B cell (primary cell): ENCODE measurements around the gene MBNL1. TPM values are rescaled to one million over a fixed set of nuclear protein-coding genes. Genes with fewer than 3 reads are reported as not detected.

Source experiments
- ATAC-seq: fragments of 200-7000 bp; cut with Tn5 transposase; one replicate; pipeline ENCODE4 v1.10.0; 2021; ENCODE audit warnings: low read depth, mild to moderate bottlenecking, moderate number of reproducible peaks, moderate library complexity
- CTCF ChIA-PET: fragments of 350-600 bp; sonication (Branson Sonifier 250); formaldehyde crosslinking; loops from one replicate; lab custom pipeline; 2021; ENCODE audit warnings: antibody characterized with exemption, inconsistent platforms; lab: Charles Lee
- POLR2A ChIA-PET: fragments of 350-600 bp; sonication (Branson Sonifier 250); formaldehyde crosslinking; loops from one replicate; lab custom pipeline; 2021; ENCODE audit warnings: antibody characterized with exemption; lab: Charles Lee
- DNase-seq: peaks from one replicate; pipeline ENCODE4 v3.0.0; 2013
- H2AFZ ChIP-seq: 2 replicates; pipeline ENCODE4 v1.6.1; 2012; ENCODE audit warnings: mild to moderate bottlenecking, low read depth, low read length; ENCODE audit not compliant: insufficient read depth, poor library complexity, severe bottlenecking
- H3K27ac ChIP-seq, 2 donors: 1 replicate in 1 of 2; 2 replicates in 1 of 2; pipeline ENCODE4 v1.5.1; 2012 to 2013; ENCODE audit warnings: low read length in 2 of 2, mild to moderate bottlenecking in 2 of 2, moderate library complexity in 1 of 2
- H3K27me3 ChIP-seq, 4 experiments: fragments of 200-600 bp in 1 of 4; sonication (generic) in 1 of 4; replicated peaks in 1 of 4; 1 replicate in 2 of 4; 2 replicates in 2 of 4; pipeline versions ENCODE4 v1.6.1 to v1.7.0; 2013 to 2016; ENCODE audit warnings: low read length in 3 of 4, mild to moderate bottlenecking in 2 of 4, mixed read lengths in 1 of 4, moderate library complexity in 1 of 4; ENCODE audit not compliant: insufficient read depth in 4 of 4, control insufficient read depth in 3 of 4; ENCODE audit errors: control extremely low read depth in 1 of 4
- H3K36me3 ChIP-seq, 2 experiments: replicated peaks in 1 of 2; 1 replicate in 1 of 2; 2 replicates in 1 of 2; pipeline versions ENCODE4 v1.6.1 to v1.7.1; 2013; ENCODE audit warnings: low read length in 1 of 2; ENCODE audit not compliant: insufficient read depth in 2 of 2, control insufficient read depth in 1 of 2; ENCODE audit errors: control extremely low read depth in 1 of 2, extremely low read depth in 1 of 2
- H3K4me1 ChIP-seq, 2 donors: fragments of 200-600 bp in 1 of 2; sonication (generic) in 1 of 2; 1 replicate in 1 of 2; 2 replicates in 1 of 2; pipeline versions ENCODE4 v1.5.1 to v1.6.1; 2013 to 2017; ENCODE audit warnings: low read length in 2 of 2; ENCODE audit not compliant: control insufficient read depth in 2 of 2, insufficient read depth in 2 of 2
- H3K4me2 ChIP-seq: replicated peaks from 2 replicates; pipeline ENCODE3; 2012; ENCODE audit warnings: mild to moderate bottlenecking, low read depth, low read length; ENCODE audit not compliant: poor library complexity, severe bottlenecking
- H3K4me3 ChIP-seq, 5 experiments: fragments of 200-600 bp in 1 of 5; sonication (generic) in 1 of 5; 1 replicate in 3 of 5; 2 replicates in 2 of 5; pipeline versions ENCODE4 v1.5.1 to v1.7.0; 2011 to 2016; ENCODE audit warnings: low read length in 4 of 5, mild to moderate bottlenecking in 4 of 5, low read depth in 2 of 5, control low read depth in 1 of 5, moderate library complexity in 1 of 5; ENCODE audit not compliant: insufficient read depth in 1 of 5; ENCODE audit errors: control extremely low read depth in 1 of 5, extremely low read depth in 1 of 5
- H3K79me2 ChIP-seq: fragments of 200-600 bp; sonication (generic); one replicate; pipeline ENCODE4 v1.6.0; 2016; ENCODE audit warnings: low read length; ENCODE audit not compliant: control insufficient read depth, insufficient read depth
- H3K9ac ChIP-seq: fragments of 200-600 bp; sonication (generic); 2 replicates; pipeline ENCODE4 v1.6.1; 2017; ENCODE audit warnings: mild to moderate bottlenecking, low read length, moderate library complexity
- H3K9me3 ChIP-seq, 3 donors: one replicate each; pipeline versions ENCODE4 v1.6.1 to v1.7.1; 2013; ENCODE audit warnings: low read length in 2 of 3; ENCODE audit not compliant: control insufficient read depth in 2 of 3, insufficient read depth in 1 of 3; ENCODE audit errors: control extremely low read depth in 1 of 3
- H4K20me1 ChIP-seq: 2 replicates; pipeline ENCODE4 v1.6.0; 2012; ENCODE audit warnings: mild to moderate bottlenecking, low read length; ENCODE audit not compliant: insufficient read depth, control insufficient read depth, poor library complexity, severe bottlenecking
- H3K27ac Mint-ChIP-seq: one replicate; pipeline ENCODE4 v1.8.0; 2021; ENCODE audit warnings: mixed read lengths
- H3K27me3 Mint-ChIP-seq: one replicate; pipeline ENCODE4 v1.8.0; 2021; ENCODE audit warnings: mixed read lengths
- H3K4me1 Mint-ChIP-seq: one replicate; pipeline ENCODE4 v1.8.0; 2021; ENCODE audit warnings: mixed read lengths
- H3K4me3 Mint-ChIP-seq: one replicate; pipeline ENCODE4 v1.8.0; 2021; ENCODE audit warnings: mixed read lengths
- H3K9me3 Mint-ChIP-seq: one replicate; pipeline ENCODE4 v1.8.0; 2022; ENCODE audit warnings: mixed read lengths; ENCODE audit not compliant: insufficient read depth
- CTCF ChIP-seq: fragments of 200-600 bp; IDR thresholded peaks from one replicate; pipeline ENCODE4 v1.8.0; 2022; ENCODE audit warnings: antibody characterized with exemption, mild to moderate bottlenecking
- EZH2 ChIP-seq: IDR thresholded peaks from 2 replicates; pipeline ENCODE4 v1.6.1; 2012; ENCODE audit warnings: borderline replicate concordance, low read depth, mild to moderate bottlenecking, moderate library complexity, low read length; ENCODE audit not compliant: insufficient read depth, poor library complexity, severe bottlenecking
- WGBS: methylation state at CpG from one replicate; pipeline ENCODE4 v1.1.5; 2013; ENCODE audit warnings: missing lambda C conversion rate; ENCODE audit not compliant: insufficient coverage; 5-methylcytosine and 5-hydroxymethylcytosine counted together
- intact Hi-C: fragments of 100-400 bp; cut with micrococcal nuclease; formaldehyde crosslinking; loops from one replicate; pipeline ENCODE4 v1.10.0; 2022
- polyA plus RNA-seq: library from polyadenylated mRNA; depleted of rRNA; stranded (reverse); fragments of >200 nt; gene quantifications from 2 replicates; pipeline ENCODE4 v1.2.3, GENCODE V29; 2012
- total RNA-seq, 2 donors: library from RNA; stranded (reverse); fragments of 120-200 nt in 1 of 2; gene quantifications; 1 replicate in 1 of 2; 2 replicates in 1 of 2; pipeline versions ENCODE4 v1.2.3 to v1.2.4, GENCODE V29; 2013 to 2022

The MBNL1 gene
- total and polyA plus RNA-seq, 2 donors (not counting 1 experiment from before 2014, with no cell fraction given) = 195 to 505 TPM

- ATAC-seq = no peak
- peak overlapping the region in 1 of 2 donors; percentile 60 for H3K27ac ChIP-seq
- no peaks in the 10 kb centered on the region for H3K27me3 ChIP-seq
- CTCF ChIA-PET = interaction anchor here (0.9 to 2.1 kb wide), 7 partner anchors 9 to 134 kb away, joined by 3 to 9 read pairs (median 3); no protein-coding TSS in a partner anchor
- WGBS = no CpG with 5 or more reads among the region's 6 CpGs
- no peak overlapping the region for H2AFZ ChIP-seq
- Mint-ChIP-seq H3K4me1 (peaks cover 58% of the 10 kb centered on the region), H3K4me3 (no peak overlapping the region), H3K9me3 (no peaks in the 10 kb centered on the region), H3K27ac (peak overlapping the region; percentile 50), H3K27me3 (no peaks in the 10 kb centered on the region)
- H3K4me2 ChIP-seq = no peak overlapping the region
- peaks cover 20 to 23% of the 10 kb centered on the region in 2 donors for H3K4me1 ChIP-seq
- no peak overlapping the region for H3K4me3 ChIP-seq
- intact Hi-C loops = loop anchor here (5.0 kb wide), 1 partner anchor 37 kb away; no protein-coding TSS in a partner anchor
- H3K9ac ChIP-seq = no peak overlapping the region
- peaks cover 0 to 3% (median 0%) of the 10 kb centered on the region in 3 donors for H3K9me3 ChIP-seq
- peaks cover 11% of the 10 kb centered on the region for H4K20me1 ChIP-seq
- H3K79me2 ChIP-seq = peaks cover 99% of the 10 kb centered on the region
- TF ChIP-seq CTCF (no peak), EZH2 (no peak)
- DNase-seq = no peak
- POLR2A ChIA-PET = interaction anchor here (1.1 kb wide), 1 partner anchor 116 kb away, joined by 3 read pairs; no protein-coding TSS in a partner anchor
- H3K36me3 ChIP-seq = peaks cover 2 to 43% of the 10 kb centered on the region in 2 experiments
These were observed 41.0 kb downstream of the MBNL1 start for GRCh38 chr3:152309535-152310307.

GRCh38 chr3:152313430-152313829, 44.7 kb downstream of the MBNL1 start:
- no peak overlapping the region for H3K4me2 ChIP-seq
- no peak for DNase-seq
- peaks cover 15% of the 10 kb centered on the region for H4K20me1 ChIP-seq
- H3K36me3 ChIP-seq = peaks cover 4 to 34% of the 10 kb centered on the region in 2 experiments
- no peak overlapping the region for H3K27ac Mint-ChIP-seq
- CTCF ChIA-PET = interaction anchor here (1.3 to 1.5 kb wide), 2 partner anchors 10 to 130 kb away, joined by 5 to 6 read pairs; no protein-coding TSS in a partner anchor
- H3K9me3 Mint-ChIP-seq = no peaks in the 10 kb centered on the region
- H3K27me3 ChIP-seq = no peaks in the 10 kb centered on the region
- no peak overlapping the region for H3K4me3 ChIP-seq
- H3K4me3 Mint-ChIP-seq = no peak overlapping the region
- H2AFZ ChIP-seq = no peak overlapping the region
- ATAC-seq = no peak
- peaks cover 14 to 15% of the 10 kb centered on the region in 2 donors for H3K4me1 ChIP-seq
- H3K4me1 Mint-ChIP-seq = peaks cover 52% of the 10 kb centered on the region
- H3K27me3 Mint-ChIP-seq = no peaks in the 10 kb centered on the region
- peaks cover 99% of the 10 kb centered on the region for H3K79me2 ChIP-seq
- peak overlapping the region in 1 of 2 donors; percentile 26 for H3K27ac ChIP-seq
- H3K9me3 ChIP-seq = peaks cover 0 to 3% (median 0%) of the 10 kb centered on the region in 3 donors
- no CpG with 5 or more reads among the region's 2 CpGs for WGBS
- H3K9ac ChIP-seq = no peak overlapping the region
- intact Hi-C loops = no loop called here
- POLR2A ChIA-PET = interaction anchor here (0.7 kb wide), 1 partner anchor 80 kb away, joined by 3 read pairs; no protein-coding TSS in a partner anchor
- TF ChIP-seq EZH2 (no peak), CTCF (no peak)
